Transverse colon (tissue), 4 donors: ENCODE results near the gene BIRC6. TPM values are rescaled to one million over a fixed set of nuclear protein-coding genes. Genes with fewer than 3 reads are reported as not detected.

Source experiments
- DNase-seq: peaks from one replicate; pipeline ENCODE4 v3.0.0-alpha.2; 2019
- H3K27ac ChIP-seq, 4 donors: fragments of 200-600 bp; sonication (generic); 2 replicates each; pipeline ENCODE4 v1.5.1; 2016 to 2018; ENCODE audit warnings: inconsistent platforms in 4 of 4
- H3K27me3 ChIP-seq: fragments of 200-600 bp; sonication (generic); 2 replicates; pipeline ENCODE4 v1.5.1; 2017; ENCODE audit warnings: inconsistent platforms
- H3K36me3 ChIP-seq, 4 donors: fragments of 200-600 bp; sonication (generic); 2 replicates each; pipeline ENCODE4 v1.5.1; 2017 to 2019; ENCODE audit warnings: inconsistent platforms in 4 of 4
- H3K4me1 ChIP-seq, 4 donors: fragments of 200-600 bp; sonication (generic); 2 replicates each; pipeline ENCODE4 v1.5.1; 2017 to 2020; ENCODE audit warnings: inconsistent platforms in 4 of 4
- H3K4me3 ChIP-seq, 4 donors: fragments of 200-600 bp; sonication (generic); 1 replicate in 1 of 4; 2 replicates in 3 of 4; pipeline versions ENCODE4 v1.5.1 to v1.6.1; 2017 to 2019; ENCODE audit warnings: inconsistent platforms in 4 of 4
- H3K9me3 ChIP-seq, 2 donors: fragments of 200-600 bp; sonication (generic); 2 replicates each; pipeline ENCODE4 v1.5.1; 2017 to 2019; ENCODE audit warnings: inconsistent platforms in 2 of 2
- CTCF ChIP-seq, 5 experiments: fragments of 200-600 bp in 3 of 5; fragments of 450-650 bp in 2 of 5; sonication (generic) in 3 of 5; IDR thresholded peaks; 1 replicate in 2 of 5; 2 replicates in 3 of 5; pipeline ENCODE4 v1.5.1; 2016 to 2017; ENCODE audit warnings: antibody characterized with exemption in 5 of 5, inconsistent platforms in 3 of 5, mild to moderate bottlenecking in 2 of 5, moderate library complexity in 1 of 5
- EP300 ChIP-seq: sonication (generic); formaldehyde crosslinking; IDR thresholded peaks from one replicate; pipeline ENCODE4 v1.6.1; 2017; ENCODE audit warnings: antibody characterized with exemption, low read depth
- POLR2A ChIP-seq: fragments of 450-650 bp; IDR thresholded peaks from one replicate; pipeline ENCODE4 v1.6.1; 2016; ENCODE audit warnings: antibody characterized with exemption, mild to moderate bottlenecking, moderate library complexity
- POLR2AphosphoS5 ChIP-seq, 3 donors: sonication (generic); formaldehyde crosslinking; IDR thresholded peaks; one replicate each; pipeline ENCODE4 v1.6.1; 2016; ENCODE audit warnings: antibody characterized with exemption in 3 of 3
- WGBS, 2 donors: methylation state at CpG; one replicate each; pipeline ENCODE4 v1.1.5; 2018; ENCODE audit warnings: low coverage in 1 of 2; 5-methylcytosine and 5-hydroxymethylcytosine counted together
- in situ Hi-C, 4 donors: fragments of 200-750 bp; cut with MboI; loops; one replicate each; pipeline versions ENCODE4 v1.15.0 to v1.15.1; 2017; ENCODE audit warnings: low sequenced_read_pairs in 3 of 4, low pct_ligation_motif_present in 1 of 4, low pct_unique_long_range_greater_than_20kb in 1 of 4
- intact Hi-C: fragments of 100-400 bp; cut with DNase I; formaldehyde crosslinking; loops from one replicate; pipeline ENCODE4 v1.15.1; 2023; ENCODE audit warnings: low total_unique reads
- total RNA-seq, 4 donors: library from RNA; depleted of rRNA; stranded (reverse); fragments of >200 nt; gene quantifications; one replicate each; pipeline ENCODE4 v1.1.0, GENCODE V29; 2016

BIRC6 gene
- total RNA-seq, 4 donors from 2014 or later, result 131 to 337 (median 219) TPM

- no peaks in the 10 kb centered on the region for H3K27me3 ChIP-seq
- DNase-seq, result no peak
- peaks cover 0 to 55% (median 27%) of the 10 kb centered on the region in 4 donors for H3K36me3 ChIP-seq
- no peak overlapping the region for H3K4me3 ChIP-seq
- H3K27ac ChIP-seq, result no peak overlapping the region
- in situ Hi-C loops, result no loop called here
- no peaks in the 10 kb centered on the region for H3K4me1 ChIP-seq
- no peak for TF ChIP-seq CTCF (IDR thresholded peaks at IDR 0.05)
- no peak for TF ChIP-seq POLR2A
- H3K9me3 ChIP-seq, result no peaks in the 10 kb centered on the region
- WGBS, 2 donors, result 94 to 100% methylated on average over 1 of the region's 1 CpG
- intact Hi-C loops, result no loop called here
These were observed 257.3 kb downstream of the BIRC6 start for GRCh38 chr2:32614084-32614483.

- peaks cover 0 to 5% (median 0%) of the 10 kb centered on the region in 4 donors for H3K4me1 ChIP-seq
- H3K4me3 ChIP-seq, result no peak overlapping the region
- no peak for DNase-seq
- H3K27ac ChIP-seq, result no peak overlapping the region
- no peaks in the 10 kb centered on the region for H3K27me3 ChIP-seq
- peaks cover 0 to 44% (median 15%) of the 10 kb centered on the region in 4 donors for H3K36me3 ChIP-seq
- TF ChIP-seq EP300 (no peak), POLR2A (no peak), POLR2AphosphoS5 (IDR thresholded peaks at IDR 0.05) (no peak), CTCF (IDR thresholded peaks at IDR 0.05) (no peak)
- WGBS, 2 donors, result 73 to 91% methylated on average over 1 to 5 of the region's 5 CpGs
- no peaks in the 10 kb centered on the region for H3K9me3 ChIP-seq
- in situ Hi-C loops (no loop called here), intact Hi-C loops (no loop called here)
These were observed 260.9 kb downstream of the BIRC6 start for GRCh38 chr2:32617599-32618189.

- H3K4me1 ChIP-seq, result peaks cover 0 to 11% (median 0%) of the 10 kb centered on the region in 4 donors
- no peaks in the 10 kb centered on the region for H3K27me3 ChIP-seq
- no peak overlapping the region for H3K4me3 ChIP-seq
- peaks cover 0 to 14% (median 6%) of the 10 kb centered on the region in 4 donors for H3K36me3 ChIP-seq
- in situ Hi-C loops, result no loop called here
- TF ChIP-seq CTCF (IDR thresholded peaks at IDR 0.05) (no peak), POLR2AphosphoS5 (IDR thresholded peaks at IDR 0.05) (no peak), POLR2A (no peak), EP300 (no peak)
- no peaks in the 10 kb centered on the region for H3K9me3 ChIP-seq
- intact Hi-C loops, result no loop called here
- whole genome bisulfite sequencing, 2 donors, result 63 to 64% methylated on average over 1 to 2 of the region's 2 CpGs
- no peak overlapping the region for H3K27ac ChIP-seq
- no peak for DNase-seq
These were observed 265.9 kb downstream of the BIRC6 start for GRCh38 chr2:32622570-32623310.

- no peaks in the 10 kb centered on the region for H3K27me3 ChIP-seq
- no peaks in the 10 kb centered on the region for H3K9me3 ChIP-seq
- DNase-seq, result no peak
- in situ Hi-C loops (no loop called here), intact Hi-C loops (no loop called here)
- H3K4me1 ChIP-seq, result peaks cover 0 to 12% (median under 1%) of the 10 kb centered on the region in 4 donors
- no peak overlapping the region for H3K4me3 ChIP-seq
- WGBS, 2 donors, result 90 to 100% methylated on average over 4 to 6 of the region's 6 CpGs
- H3K27ac ChIP-seq, result no peak overlapping the region
- TF ChIP-seq POLR2A, result no peak
- TF ChIP-seq POLR2AphosphoS5 (IDR thresholded peaks at IDR 0.05), result no peak
- TF ChIP-seq EP300, result no peak
- TF ChIP-seq CTCF (IDR thresholded peaks at IDR 0.05), result no peak
- peaks cover 0 to 11% (median 4%) of the 10 kb centered on the region in 4 donors for H3K36me3 ChIP-seq
These were observed 266.5 kb downstream of the BIRC6 start for GRCh38 chr2:32623311-32623706.
